HFF-Myc (cell line): ENCODE results near the gene CTTN.

ENCODE experiments used
- DNase-seq: peaks from one replicate; pipeline ENCODE4 v3.0.0-alpha.2; 2011; ENCODE audit warnings: low read depth; ENCODE audit errors: extremely low read depth
- H3K4me3 ChIP-seq: replicated peaks from 2 replicates; pipeline ENCODE4 v1.5.1; 2011; ENCODE audit warnings: low read depth, mild to moderate bottlenecking, control low read depth, low read length
- CTCF ChIP-seq: IDR thresholded peaks from 2 replicates; pipeline ENCODE4 v1.5.1; 2012; ENCODE audit warnings: mild to moderate bottlenecking, low read depth, low read length, control low read depth; ENCODE audit errors: missing control alignments

The CTTN gene

DNA sequence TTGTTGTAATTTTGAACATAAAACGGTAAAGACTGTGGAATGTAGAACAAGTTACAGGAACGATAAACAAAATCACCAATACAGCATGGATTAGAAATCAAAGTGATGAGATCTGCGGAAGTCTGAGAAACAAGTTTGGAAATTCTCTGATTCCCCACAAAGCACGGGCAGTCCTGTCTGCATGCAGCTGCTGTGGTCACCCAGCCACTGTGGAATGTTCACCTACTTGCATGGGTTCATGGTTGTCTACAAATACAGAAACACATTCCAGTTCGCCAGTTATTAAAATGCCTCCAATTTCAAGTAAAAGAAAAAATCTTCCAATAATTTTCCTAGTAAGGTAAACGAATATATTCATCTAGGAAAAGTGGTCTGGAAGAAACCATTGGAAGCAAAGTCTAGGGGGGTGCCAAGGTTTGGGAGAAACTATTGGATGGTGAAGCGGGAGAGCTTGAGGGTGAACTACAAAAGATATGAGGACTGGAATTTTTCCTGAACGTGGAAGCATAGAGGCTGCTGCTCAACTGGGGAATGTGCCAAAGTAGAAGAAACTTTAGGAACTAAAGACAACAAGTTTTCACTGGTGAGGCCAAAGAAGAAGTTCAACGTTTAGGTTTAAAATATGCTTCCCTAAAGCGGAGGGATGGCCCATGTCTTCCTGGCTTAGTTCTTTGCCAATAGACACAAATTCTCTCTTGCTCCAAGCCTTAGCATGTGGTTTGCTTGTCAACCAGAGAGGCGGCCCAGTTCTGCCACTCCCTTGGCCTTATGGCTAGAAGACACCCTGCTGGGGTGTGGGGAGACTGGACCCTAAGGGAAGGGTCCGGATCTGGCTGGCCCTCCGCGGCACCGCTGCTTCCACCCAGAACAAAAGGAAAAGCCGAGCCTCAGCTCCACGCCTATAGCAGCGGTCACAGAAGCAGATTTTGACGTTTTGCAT is 70.2 kb downstream of the CTTN start:
- DNase-seq: no peak
- H3K4me3 ChIP-seq: no peak overlapping the region
- no peak for TF ChIP-seq CTCF

DNA sequence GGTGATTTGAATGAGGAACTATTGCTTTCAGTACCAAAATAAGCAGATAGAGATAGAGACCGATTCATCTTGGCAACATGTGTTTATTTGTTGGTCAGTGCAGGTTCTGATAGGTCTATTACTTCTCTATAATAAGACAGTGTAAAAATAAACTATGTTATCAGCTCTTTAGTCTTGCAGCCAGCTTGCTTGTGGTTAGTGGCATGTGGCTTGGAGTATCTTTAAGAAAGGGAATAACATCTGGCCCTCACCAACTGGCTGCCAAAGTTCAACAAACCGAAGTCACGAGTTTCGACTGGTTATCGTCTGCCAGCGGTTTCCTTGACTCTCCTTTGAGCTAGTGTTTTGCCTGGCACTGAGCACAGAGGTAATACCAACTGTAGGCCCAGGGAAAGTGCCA is 71.8 kb downstream of the CTTN start:
- no peak overlapping the region for H3K4me3 ChIP-seq
- TF ChIP-seq CTCF: no peak
- DNase-seq: peak; percentile 19

GRCh38 chr11:70471254-70471653 is 72.9 kb downstream of the CTTN start:
- no peak overlapping the region for H3K4me3 ChIP-seq
- no peak for DNase-seq
- TF ChIP-seq CTCF: peak; percentile 14

DNA sequence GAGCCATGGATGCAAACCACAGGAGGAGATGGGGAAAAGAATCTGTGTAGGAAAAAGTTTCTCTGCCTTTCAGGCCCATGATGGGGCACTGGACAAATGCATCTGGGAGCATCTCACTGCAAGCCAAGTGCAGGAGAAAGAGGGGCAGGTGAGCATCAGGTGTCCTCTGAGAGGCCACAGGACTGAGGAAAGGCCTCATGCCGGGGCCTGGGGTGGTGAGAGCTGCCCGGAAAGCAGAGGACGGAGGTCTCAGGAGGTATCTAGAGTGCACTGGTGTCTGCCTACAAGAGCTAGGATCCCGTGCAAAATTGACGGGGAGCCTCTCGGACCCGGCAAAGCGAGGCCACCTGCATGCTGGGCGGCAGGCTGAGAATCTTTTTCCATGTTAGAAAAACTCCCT is 73.9 kb downstream of the CTTN start:
- H3K4me3 ChIP-seq: no peak overlapping the region
- no peak for TF ChIP-seq CTCF
- no peak for DNase-seq

GRCh38 chr11:70473186-70473872 is 75.0 kb downstream of the CTTN start:
- no peak for DNase-seq
- no peak overlapping the region for H3K4me3 ChIP-seq
- TF ChIP-seq CTCF: no peak

DNA sequence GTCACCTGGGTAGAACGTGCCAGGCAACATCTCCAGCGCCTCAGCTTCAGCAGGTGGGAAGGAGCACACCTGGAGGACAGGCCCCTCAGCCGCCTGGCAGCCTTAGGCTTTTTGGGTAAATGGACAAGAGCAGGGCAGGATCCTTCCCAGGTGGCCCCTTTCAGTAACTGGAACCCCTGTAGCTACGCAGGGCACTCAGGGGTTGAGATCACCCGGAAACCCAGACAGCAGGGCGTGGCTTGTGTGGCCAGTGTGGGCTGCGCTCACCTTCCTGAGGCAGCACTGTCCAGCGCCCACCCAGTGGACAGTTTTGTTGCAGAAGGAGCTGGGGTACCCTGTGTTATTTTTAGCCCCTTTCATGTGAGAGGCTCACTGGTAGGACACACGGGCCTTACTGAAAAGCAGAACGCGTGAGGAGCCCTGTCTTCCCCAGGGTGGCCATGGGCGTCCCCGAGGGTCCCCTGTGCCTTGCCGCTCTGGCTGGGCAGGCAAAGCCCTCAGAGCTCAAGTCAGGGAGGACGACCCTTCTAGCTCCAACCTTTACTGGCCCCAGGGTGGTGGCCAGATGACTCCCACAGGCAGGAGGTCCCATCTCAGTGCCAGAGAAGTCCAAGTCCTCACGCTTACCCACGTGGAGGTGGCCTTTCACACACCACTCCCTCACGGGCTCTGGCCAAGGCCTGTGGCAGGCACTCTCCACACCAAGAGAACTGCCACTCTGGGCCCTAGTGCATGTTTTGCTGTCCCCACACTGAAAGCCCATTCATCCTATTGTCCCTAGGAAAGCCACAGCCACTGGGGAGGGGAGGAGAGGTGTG is 75.8 kb downstream of the CTTN start:
- TF ChIP-seq CTCF: no peak

More for the DNA sequence above, 75.8 kb downstream of the CTTN start:
- H3K4me3 ChIP-seq: no peak overlapping the region
- DNase-seq: no peak
